ENCODE results near the gene EML4.
"Not testable (repeated sequence)": the region's sequence is repeated elsewhere in the genome, so short reads cannot be mapped to it uniquely, and the experiment has no call there.

EML4 gene

DNA sequence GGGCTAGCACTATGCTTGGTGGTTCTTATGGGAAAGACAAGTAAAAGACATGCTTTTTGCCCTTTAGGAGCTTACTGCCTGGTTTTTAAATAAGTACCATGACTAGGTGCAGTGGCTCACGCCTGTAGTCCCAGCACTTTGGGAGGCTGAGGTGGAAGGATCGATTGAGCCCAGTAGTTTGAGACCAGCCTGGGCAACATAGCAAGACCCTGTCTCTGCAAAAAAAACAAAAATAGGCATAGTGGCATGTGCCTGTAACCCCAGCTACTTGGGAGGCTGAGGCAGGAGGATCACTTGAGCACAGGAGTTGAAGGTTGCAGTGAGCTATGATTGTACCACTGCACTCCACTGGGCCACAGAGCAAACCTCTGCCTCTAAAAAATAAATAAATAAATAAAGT is 4.3 kb downstream of the EML4 start:
- not testable (repeated sequence) for DNase-seq

DNA sequence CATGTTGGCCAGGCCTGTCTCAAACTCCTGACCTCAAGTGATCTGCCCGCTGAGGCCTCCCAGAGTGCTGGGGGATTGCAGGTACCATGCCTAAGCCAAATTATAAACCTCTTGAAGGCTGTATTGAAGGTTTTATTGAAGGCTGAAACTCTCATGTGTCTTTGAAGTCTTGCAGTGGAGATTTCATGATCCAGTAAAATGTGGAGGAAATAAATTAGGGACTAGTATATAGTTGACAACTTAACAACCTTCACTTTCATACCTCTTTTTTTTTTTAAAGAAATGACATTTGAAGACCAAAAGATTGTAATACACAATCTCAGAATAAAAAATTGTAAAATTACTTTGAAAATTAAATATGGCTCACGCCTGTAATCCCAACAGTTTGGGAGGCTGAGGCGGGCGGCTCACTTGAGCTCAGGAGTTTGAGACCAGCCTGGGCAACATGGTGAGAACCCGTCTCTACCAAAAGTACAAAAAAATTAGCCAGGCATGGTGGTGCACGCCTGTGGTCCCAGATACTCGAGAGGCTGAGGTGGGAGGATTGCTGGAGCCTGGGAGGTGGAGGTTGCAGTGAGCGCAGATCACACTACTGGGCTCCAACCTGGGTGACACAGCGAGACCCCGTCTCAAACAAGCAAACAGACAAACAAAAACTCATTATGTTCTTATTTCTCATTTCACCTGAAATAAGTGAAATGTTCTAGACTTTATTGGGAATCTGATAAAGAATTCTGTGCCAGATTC is 8.0 kb downstream of the EML4 start:
- no peak for DNase-seq

DNA sequence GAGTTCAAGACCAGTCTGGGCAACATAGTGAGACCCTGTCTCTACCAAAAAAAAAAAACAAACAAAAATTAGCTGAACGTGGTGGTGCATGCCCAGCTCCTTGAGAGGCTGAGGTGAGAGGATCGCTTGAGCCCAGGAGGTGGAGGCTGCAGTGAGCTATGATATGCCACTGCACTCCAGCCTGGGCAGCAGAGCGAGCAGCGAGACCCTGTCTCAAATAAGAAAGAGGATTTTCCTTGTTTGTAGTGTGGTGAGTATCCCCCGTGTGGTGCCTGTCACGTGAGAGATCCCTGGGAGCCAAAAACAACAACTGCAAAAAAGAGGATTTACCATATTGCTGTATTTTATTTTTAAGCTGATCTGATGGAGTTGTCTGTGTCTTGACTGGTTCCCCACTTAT is 9.2 kb downstream of the EML4 start:
- no peak for DNase-seq

DNA sequence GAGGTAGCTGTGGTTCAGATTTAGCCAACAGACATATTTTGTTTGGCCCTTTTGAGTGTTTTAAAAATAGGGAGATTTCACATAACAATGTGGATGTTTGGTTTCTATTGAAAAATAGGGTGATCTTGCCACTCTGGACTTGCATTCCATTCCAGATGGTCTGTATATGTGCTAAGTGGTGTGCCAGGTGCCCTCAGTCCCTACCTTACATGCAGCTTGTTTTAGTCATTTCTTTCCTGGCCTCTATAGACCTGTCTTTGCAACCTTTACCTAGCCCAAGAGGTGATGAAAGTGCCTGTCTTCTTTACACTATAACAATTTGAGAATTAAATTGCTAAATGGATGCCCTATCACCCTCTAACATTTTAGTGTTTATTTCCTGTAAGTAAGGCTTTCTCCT is 11.1 kb downstream of the EML4 start:
- no peak for DNase-seq

DNA sequence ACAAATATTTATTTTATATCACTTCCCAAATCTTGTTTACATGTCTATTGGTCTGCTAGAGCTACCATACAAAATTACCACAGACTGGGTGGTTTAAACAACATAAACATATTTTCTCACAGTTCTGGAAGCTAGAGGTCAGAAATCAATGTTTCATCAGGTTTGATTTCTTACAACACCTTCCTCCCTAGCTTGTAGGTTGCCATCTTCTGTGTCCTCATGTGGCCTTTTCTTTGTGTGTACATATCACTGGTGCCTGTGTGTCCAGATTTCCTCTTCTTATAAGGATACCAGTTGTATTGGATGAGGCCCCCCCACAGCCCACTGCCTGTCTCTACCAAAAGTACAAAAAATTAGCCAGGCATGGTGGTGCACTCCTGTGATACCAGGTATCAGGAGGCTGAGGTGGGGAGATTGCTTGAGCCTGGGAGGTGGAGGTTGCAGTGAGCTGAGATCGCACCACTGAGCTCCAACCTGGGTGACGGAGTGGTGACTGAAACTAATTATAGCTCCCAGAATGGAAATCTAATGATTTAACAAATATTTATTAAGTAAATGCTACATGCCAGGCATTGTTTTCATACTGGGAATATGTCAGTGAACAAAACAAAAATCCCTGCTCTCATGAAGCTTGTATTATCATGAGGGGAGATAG is 13.6 kb downstream of the EML4 start:
- no peak for DNase-seq

DNA sequence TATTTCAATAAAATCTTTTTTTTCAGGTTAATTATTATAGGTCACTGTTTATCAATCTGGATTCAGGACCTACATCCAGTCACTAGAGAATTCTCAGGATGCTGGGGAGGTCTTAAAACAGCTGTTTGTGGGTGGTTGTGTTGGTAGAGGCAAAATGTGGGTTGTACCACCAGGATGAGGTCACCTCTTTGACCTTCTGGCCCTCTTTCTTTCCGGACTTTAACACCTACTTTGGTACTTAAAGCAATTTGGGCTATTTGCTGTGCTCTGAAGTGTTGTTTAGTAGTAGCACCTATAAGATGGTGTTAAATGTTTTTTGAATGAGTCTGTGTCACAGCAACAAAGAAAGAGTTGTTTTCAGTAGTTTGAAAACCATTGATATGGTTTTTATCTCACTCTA is 14.6 kb downstream of the EML4 start:
- no peak for DNase-seq

DNA sequence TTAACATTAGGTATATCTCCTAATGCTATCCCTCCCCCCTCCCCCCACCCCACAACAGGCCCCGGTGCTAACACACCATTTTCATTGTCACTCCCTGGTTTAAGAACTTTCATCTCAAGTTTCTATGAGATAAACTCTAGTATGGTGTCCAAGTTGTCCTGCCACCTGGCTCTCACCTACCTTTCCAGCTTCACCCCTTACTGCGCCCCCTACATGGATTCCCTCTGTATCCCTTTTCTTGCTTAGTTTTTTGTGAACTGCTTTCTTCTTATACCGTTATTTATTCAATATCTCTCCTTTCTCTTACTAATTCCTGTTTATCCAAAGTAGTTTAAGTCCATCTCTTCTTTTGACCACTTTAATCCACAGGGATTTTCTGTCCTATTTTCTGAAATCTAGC is 15.2 kb downstream of the EML4 start:
- DNase-seq: no peak

DNA sequence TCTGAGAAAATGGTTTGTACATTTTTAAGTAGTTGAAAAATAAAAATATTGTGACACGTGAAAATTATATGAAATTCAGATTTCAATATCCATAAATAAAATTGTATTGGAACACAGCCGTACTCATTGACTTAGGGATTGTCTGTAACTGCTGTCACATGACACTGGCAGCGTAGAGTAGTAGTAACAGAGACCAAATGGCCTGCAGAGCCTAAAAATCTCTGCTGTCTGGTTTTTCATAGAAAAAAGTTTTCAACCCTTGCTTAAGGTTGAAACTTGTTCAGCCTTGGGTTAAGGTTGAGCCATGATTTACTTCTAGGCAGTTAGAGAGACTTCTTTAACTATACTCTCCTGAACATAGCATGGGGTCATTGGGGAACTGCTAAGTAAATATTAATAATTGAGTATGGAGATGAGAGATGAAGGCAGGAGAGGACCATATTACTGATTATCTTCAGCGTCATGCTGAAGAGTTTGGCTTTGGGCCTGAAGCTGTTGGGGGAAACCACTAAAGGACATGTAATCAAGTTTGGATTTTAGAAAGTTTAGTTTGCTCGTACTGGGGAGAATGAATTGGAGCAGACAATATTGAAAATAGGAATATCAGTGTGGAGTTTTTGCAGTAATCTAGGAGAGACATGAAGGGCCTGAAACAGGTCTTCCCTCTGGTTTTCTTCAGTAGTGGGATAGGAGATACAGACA is 16.2 kb downstream of the EML4 start:
- no peak for DNase-seq

DNA sequence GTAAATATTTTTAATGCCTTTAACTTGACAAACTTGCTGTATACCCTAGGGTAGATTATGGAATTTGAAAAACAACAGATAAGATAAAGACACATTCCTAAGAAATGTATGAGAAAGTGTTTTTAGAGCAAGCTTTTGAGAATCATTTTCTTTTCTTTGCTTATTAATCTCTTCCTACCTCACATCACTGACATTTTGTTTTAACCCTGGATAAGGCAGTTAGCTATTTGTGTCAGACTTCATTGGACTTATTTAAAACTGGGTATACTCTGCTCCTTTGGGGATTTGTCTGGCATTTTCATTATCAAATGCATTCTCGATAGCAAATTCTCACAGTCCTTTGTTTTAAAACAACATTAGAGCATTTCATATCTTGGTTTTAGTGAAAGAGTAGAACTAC is 17.2 kb downstream of the EML4 start:
- DNase-seq: no peak

DNA sequence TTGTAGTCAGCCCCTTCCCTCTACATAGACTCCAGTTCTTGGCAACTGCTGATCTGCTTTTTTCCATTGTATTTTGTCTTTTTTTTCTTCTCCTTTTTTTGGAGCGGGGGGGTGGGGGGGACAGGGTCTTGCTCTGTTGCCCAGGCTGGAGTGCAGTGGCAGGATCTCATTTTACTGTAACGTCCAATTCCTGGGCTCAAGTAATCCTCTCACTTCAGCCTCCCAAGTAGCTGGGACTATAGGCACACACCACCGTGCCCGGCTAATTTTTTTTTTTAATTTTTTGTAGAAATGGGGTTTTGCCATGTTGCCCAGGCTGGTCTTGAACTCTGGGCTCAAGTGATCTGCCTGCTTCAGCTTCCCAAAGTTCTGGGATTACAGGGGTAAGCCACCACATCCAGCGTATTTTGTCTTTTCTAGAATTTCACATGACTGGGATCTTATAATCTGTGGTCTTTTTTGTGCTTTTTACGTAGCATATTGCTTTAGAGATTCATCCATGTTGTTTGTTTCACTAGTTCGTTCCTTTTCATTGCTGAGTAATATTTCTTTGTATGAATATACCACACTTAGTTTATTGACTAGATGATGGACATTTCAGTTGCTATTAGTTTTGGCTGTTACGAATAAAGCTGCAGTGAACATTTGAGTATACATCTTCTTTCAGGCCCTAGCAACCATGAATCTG is 17.9 kb downstream of the EML4 start:
- DNase-seq: no peak

DNA sequence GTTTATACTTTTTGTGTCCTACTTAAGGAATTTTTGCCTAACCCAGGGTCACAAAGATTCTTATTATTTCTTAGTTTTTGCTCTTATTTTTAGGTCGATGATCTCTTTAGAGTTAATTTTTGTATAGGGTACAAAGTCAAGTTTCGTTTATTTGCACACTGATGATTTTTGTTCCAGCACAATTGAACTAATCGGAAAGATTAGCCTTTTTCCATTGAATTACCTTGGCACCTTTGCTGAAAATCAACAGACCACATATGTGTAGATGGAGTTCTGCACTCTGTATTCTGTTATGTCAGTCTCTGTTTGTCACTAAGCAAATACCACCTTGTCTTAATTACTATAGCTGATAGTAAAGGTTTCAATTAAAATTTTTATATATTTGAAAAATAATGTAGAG is 18.7 kb downstream of the EML4 start:
- no peak for DNase-seq

DNA sequence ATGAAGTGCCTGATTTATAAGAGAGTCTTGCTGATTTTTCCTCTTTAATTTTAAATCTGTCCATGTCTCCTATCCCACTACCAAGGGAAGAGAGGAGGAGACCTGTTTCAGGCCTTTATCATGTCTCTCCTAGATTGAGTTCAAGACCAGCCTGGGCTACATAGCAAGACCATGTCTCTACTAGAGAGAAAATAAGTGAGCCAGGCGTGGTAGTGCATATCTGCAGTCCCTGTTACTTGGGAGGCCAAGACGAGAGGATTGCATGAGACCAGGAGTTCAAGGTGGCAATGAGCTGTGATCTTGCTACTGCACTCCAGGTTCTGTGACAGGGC is 20.0 kb downstream of the EML4 start:
- DNase-seq: no peak

DNA sequence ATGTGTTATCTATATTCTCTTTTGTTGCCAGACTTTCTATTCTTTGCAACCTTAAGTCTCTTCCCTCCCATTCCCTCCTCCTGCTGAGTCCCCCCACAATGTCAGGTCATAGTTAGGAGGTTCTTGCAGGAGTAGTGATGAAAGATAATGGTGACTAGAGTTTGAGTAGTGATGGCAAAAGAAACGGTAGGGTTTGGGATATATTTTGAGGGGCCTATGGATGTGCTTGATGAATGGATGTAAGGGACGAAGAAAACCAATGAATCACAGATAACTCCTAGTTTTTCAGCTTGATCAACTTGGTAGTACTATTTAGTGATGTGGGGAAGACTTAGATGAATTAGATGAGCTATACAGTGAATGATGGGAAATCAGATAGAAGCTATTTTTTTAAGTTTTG is 21.0 kb downstream of the EML4 start:
- no peak for DNase-seq

DNA sequence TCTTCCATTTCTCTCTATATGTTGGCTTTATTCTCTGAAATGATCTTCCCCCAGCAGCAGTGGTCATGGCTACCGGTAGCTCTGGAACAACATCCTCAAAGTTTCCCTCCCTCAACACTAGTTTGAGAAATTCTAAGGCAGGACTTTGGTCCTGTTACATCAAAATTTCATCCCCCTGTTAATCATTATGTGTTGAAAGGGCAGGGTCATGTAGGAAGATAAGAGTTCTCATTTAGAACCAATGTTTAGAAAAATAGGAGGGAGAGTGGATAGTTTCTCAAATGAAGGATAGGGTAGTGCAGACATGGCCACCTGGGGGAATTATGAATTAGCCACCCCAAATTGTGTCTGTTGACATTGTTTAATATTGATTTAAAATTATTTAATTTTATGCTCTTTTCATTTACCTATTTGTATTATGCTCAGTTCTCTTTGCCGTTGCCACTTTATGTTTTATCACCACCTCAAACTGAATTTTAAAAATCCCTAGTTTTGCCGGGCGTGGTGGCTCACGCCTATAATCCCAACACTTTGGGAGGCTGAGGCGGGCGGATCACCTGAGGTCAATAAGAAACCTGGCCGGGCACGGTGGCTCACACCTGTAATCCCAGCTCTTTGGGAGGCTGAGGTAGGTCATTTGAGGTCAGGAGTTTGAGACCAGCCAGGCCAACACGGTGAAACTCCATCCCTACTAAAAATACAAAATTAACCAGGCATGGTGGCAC is 22.3 kb downstream of the EML4 start:
- no peak for DNase-seq

DNA sequence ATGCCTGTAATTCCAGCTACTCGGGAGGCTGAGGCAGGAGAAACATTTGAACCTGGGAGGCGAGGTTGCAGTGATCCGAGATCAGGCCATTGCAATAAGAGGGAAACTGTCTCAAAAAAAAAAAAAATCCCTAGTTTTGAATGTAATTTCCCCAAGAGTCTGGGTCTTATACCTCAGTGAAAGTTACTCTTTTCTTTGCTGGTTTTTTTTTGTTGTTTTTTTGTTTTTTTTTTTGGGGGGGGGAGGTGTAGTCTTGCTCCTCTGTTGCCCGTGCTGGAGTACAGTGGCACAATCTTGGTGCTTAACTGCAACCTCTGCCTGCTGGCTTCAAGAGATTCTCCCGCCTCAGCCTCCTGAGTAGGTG is 22.8 kb downstream of the EML4 start:
- DNase-seq: no peak

DNA sequence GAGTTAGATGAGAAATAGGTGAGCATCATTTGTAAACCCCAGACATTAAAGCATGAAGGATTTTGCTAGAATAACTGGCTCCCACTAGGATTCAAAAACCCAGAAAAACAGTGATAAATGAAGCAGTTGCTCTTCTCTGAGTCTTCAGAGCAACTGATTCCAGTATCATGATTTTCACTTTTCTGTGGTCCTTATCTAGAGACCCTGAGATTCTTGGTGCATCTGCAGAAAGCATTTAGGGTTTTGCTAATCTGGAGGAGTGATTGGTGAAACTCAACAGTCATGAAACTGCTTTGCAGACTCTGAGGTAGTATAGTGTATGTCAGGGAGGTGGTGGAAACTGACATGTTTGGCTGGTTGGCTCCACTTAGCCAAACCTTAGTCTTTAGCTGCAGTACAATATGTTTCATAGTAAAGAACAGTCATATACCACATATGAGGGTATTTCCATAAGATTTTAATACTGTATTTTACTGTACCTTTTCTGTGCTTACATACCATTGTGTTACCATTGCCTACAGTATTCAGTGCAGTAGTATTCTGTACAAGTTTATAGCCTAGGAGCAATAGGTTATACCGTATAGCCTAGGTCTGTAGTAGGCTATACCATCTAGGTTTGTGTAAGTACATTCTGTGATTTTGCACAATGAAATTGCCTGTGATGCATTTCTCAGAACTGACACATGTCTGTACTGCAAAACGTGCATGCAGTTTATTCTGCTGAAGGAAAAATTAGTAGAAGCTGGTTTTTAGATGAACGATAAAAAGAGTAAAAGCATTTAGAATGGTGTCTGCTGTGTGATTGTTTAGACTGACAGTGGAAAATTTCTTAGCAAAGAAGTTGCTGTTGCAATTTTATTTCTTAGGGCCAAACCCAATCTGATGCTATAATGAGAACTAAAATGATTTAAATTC is 23.8 kb downstream of the EML4 start:
- DNase-seq: peak in 1 of 6 experiments; percentile 6

DNA sequence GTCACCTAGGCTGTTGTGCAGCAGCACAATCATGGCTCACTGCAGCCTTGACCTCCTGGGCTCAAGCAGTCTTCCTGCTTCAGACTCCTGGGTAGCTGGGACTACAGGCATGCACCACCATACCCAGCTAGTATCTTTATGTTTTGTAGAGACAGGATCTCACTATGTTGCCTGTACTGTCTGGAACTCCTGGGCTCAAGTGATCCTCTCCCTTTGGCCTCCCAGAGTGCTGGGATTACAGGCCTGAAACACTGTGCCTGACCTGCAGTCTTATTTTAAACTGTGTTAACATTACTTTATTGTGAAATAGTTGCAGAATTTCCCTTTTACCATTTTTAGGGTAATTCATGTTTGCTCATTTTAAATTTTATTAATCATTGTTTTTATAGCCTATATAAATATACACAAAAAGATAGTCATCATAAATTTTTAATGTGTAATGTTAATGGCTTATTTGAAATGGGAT is 24.6 kb downstream of the EML4 start:
- no peak for DNase-seq

DNA sequence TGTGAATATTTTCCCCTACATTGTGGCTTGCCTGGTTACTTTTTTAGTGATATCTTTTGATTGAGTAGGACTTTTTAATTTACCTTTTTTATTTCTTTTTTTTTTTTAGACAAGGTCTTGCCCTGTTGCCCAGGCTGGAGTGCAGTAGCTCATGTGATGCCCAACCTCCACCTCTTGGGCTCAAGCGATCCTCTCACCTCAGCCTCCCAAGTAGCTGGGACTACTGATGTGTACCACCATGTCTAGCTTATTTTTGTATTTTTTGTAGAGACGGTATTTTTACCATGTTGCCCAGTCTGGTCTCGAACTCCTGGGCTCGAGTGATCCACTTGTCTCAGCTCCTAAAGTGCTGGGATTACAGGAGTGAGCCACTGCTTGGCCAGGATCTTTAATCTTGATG is 25.3 kb downstream of the EML4 start:
- DNase-seq: no peak

DNA sequence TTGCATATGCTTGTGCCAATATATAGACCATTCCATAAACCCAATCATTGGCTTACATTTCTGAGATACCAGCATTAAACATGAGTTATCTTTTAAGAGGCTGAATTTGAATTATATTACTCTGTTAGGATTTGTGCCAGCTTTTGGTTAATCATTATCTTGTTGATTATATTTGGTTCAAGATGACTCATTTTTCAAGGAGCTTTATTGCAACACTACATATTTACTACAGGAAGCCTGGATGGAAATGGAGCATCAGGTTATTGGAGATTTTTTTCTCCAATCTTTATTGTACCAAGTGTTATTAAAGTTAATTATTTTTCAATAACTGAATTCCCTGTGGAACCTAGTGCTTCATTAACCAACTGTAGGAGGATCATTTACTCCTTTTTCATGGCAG is 26.4 kb downstream of the EML4 start:
- no peak for DNase-seq

DNA sequence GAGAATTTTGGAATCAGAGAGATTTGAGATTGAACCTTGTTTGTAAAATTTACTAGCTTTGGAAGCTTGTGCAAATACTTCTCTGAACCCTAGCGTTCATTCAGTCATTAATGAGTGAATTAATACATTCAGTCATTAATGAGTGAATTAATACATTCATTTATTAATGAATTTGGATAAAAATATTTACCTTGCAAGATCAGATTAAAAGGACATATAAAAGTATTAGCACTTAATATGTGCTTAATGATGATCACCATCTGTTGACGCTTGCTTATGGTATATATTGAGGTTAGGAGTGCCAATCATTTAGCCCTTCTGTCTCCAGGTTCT is 26.9 kb downstream of the EML4 start:
- no peak for DNase-seq

DNA sequence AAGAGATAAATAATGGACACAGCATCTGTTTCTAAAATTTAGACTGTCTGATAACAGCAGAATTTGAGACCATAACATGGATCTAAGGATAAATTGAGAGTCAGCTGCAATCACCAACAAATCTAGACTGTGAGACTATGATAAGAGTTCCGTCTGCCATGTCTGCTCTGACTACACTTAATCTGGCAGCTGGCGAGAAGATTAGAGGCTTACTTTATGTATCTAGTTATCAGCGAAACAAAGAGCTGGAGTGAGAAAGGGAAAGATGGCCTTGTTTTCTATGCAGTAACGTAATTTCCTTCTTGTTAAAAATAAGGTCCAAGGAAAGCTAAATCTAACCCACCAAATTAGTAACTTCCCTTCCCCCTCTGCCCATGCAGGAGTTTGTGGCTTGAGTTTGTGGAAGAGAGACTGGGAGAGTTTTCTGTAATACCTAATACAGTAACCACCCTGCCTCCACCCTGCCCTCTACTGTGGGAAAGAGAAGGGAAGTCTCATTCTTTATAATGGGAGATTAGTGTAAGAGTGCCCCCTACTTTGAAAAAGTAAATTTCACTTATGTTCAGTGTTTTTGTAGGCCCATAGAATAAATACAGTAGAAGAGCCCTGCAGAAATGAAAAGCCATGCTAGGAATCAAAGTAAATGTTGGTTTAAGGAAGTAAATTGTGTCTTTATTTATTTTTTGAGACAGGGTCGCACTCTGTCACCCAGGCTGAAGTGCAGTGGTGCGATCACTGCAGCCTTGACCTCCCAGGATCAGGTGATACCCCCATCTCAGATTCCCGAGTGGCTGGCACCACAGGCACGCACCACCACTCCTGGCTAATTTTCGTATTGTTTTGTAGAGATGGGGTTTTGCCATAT is 27.5 kb downstream of the EML4 start:
- DNase-seq: peak; percentile 6 to 72 (median 50)
